ENCODE data around the gene SCIN.
"Not testable (repeated sequence)": the region's sequence is repeated elsewhere in the genome, so short reads cannot be mapped to it uniquely, and the experiment has no call there.

SCIN gene

GRCh38 chr7:12635830-12636229 is 65.3 kb downstream of the SCIN start:
- in situ Hi-C loops (cut with HindIII; ENCODE audit: low pct_unique_long_range_greater_than_20kb, low sequenced_read_pairs) = no loop called here
- peak; percentile 28 to 73 for DNase-seq (ENCODE audit: low read depth in 1 of 2, low spot score in 1 of 2)
- TF ChIP-seq JUND (IDR thresholded peaks at IDR 0.05; ENCODE audit: low read depth) = no peak

GRCh38 chr7:12637328-12637727 is 66.8 kb downstream of the SCIN start:
- in situ Hi-C loops (cut with HindIII; ENCODE audit: low pct_unique_long_range_greater_than_20kb, low sequenced_read_pairs) = no loop called here
- no peak for TF ChIP-seq JUND (IDR thresholded peaks at IDR 0.05; ENCODE audit: low read depth)
- DNase-seq (ENCODE audit: low read depth in 1 of 2, low spot score in 1 of 2) = no peak

GRCh38 chr7:12637819-12638592 is 67.5 kb downstream of the SCIN start:
- peak in 1 of 2 experiments; percentile 40 for DNase-seq (ENCODE audit: low read depth in 1 of 2, low spot score in 1 of 2)
- in situ Hi-C loops (cut with HindIII; ENCODE audit: low pct_unique_long_range_greater_than_20kb, low sequenced_read_pairs) = no loop called here
- no peak for TF ChIP-seq JUND (IDR thresholded peaks at IDR 0.05; ENCODE audit: low read depth)

GRCh38 chr7:12638851-12639456 is 68.4 kb downstream of the SCIN start:
- peak in 1 of 2 experiments; percentile 58 for DNase-seq (ENCODE audit: low read depth in 1 of 2, low spot score in 1 of 2)
- TF ChIP-seq JUND (IDR thresholded peaks at IDR 0.05; ENCODE audit: low read depth) = no peak
- in situ Hi-C loops (cut with HindIII; ENCODE audit: low pct_unique_long_range_greater_than_20kb, low sequenced_read_pairs) = no loop called here

- in situ Hi-C loops (cut with HindIII; ENCODE audit: low pct_unique_long_range_greater_than_20kb, low sequenced_read_pairs) = no loop called here
- no peak for DNase-seq (ENCODE audit: low read depth in 1 of 2, low spot score in 1 of 2)
- TF ChIP-seq JUND (IDR thresholded peaks at IDR 0.05; ENCODE audit: low read depth) = no peak
Observed at GRCh38 chr7:12640299-12641096, 70.0 kb downstream of the SCIN start.

- DNase-seq (ENCODE audit: low read depth in 1 of 2, low spot score in 1 of 2) = no peak
- in situ Hi-C loops (cut with HindIII; ENCODE audit: low pct_unique_long_range_greater_than_20kb, low sequenced_read_pairs) = no loop called here
- TF ChIP-seq JUND (IDR thresholded peaks at IDR 0.05; ENCODE audit: low read depth) = no peak
Observed at GRCh38 chr7:12641196-12641595, 70.7 kb downstream of the SCIN start.

GRCh38 chr7:12642508-12642907 is 72.0 kb downstream of the SCIN start:
- DNase-seq (ENCODE audit: low read depth in 1 of 2, low spot score in 1 of 2) = no peak
- TF ChIP-seq JUND (IDR thresholded peaks at IDR 0.05; ENCODE audit: low read depth) = no peak
- in situ Hi-C loops (cut with HindIII; ENCODE audit: low pct_unique_long_range_greater_than_20kb, low sequenced_read_pairs) = no loop called here

GRCh38 chr7:12643001-12643643 is 72.6 kb downstream of the SCIN start:
- in situ Hi-C loops (cut with HindIII; ENCODE audit: low pct_unique_long_range_greater_than_20kb, low sequenced_read_pairs) = no loop called here
- no peak for TF ChIP-seq JUND (IDR thresholded peaks at IDR 0.05; ENCODE audit: low read depth)
- DNase-seq (ENCODE audit: low read depth in 1 of 2, low spot score in 1 of 2) = no peak

- TF ChIP-seq JUND (IDR thresholded peaks at IDR 0.05; ENCODE audit: low read depth) = no peak
- DNase-seq (ENCODE audit: low read depth in 1 of 2, low spot score in 1 of 2) = no peak
- in situ Hi-C loops (cut with HindIII; ENCODE audit: low pct_unique_long_range_greater_than_20kb, low sequenced_read_pairs) = no loop called here
Observed at GRCh38 chr7:12643644-12644043, 73.1 kb downstream of the SCIN start.

GRCh38 chr7:12645212-12645611 is 74.7 kb downstream of the SCIN start:
- in situ Hi-C loops (cut with HindIII; ENCODE audit: low pct_unique_long_range_greater_than_20kb, low sequenced_read_pairs); DNase-seq (ENCODE audit: low read depth in 1 of 2, low spot score in 1 of 2): not testable (repeated sequence)

GRCh38 chr7:12646139-12646538 is 75.6 kb downstream of the SCIN start:
- no peak for DNase-seq (ENCODE audit: low read depth in 1 of 2, low spot score in 1 of 2)
- in situ Hi-C loops (cut with HindIII; ENCODE audit: low pct_unique_long_range_greater_than_20kb, low sequenced_read_pairs) = no loop called here
- TF ChIP-seq JUND (IDR thresholded peaks at IDR 0.05; ENCODE audit: low read depth) = no peak

GRCh38 chr7:12647364-12648219 is 77.1 kb downstream of the SCIN start:
- peak; percentile 80 for TF ChIP-seq JUND (IDR thresholded peaks at IDR 0.05; ENCODE audit: low read depth)
- in situ Hi-C loops (cut with HindIII; ENCODE audit: low pct_unique_long_range_greater_than_20kb, low sequenced_read_pairs) = no loop called here
- peak in 1 of 2 experiments; percentile 64 for DNase-seq (ENCODE audit: low read depth in 1 of 2, low spot score in 1 of 2)

Measured in T47D (cell line).